Uterus (tissue), 4 donors: ENCODE results near the gene PRKRA. TPM values are rescaled to one million over a fixed set of nuclear protein-coding genes. Genes with fewer than 3 reads are reported as not detected.
A peak's percentile ranks its signal among the peaks of the same experiment; 100 is the strongest.

Source experiments
- DNase-seq, 2 donors: peaks; one replicate each; pipeline ENCODE4 v3.0.0-alpha.2; 2019 to 2020
- H3K27ac ChIP-seq, 2 donors: fragments of 200-600 bp; sonication (generic); 1 replicate in 1 of 2; 2 replicates in 1 of 2; pipeline ENCODE4 v1.5.1; 2016 to 2018
- H3K27me3 ChIP-seq, 2 donors: fragments of 200-600 bp; sonication (generic); one replicate each; pipeline ENCODE4 v1.5.1; 2018 to 2019; ENCODE audit warnings: control low read depth in 1 of 2
- H3K36me3 ChIP-seq, 2 donors: fragments of 200-600 bp; sonication (generic); one replicate each; pipeline ENCODE4 v1.5.1; 2019; ENCODE audit warnings: control low read depth in 1 of 2
- H3K4me1 ChIP-seq, 2 donors: fragments of 200-600 bp; sonication (generic); one replicate each; pipeline ENCODE4 v1.5.1; 2018 to 2019; ENCODE audit warnings: control low read depth in 1 of 2
- H3K4me3 ChIP-seq, 2 donors: fragments of 200-600 bp; sonication (generic); 1 replicate in 1 of 2; 2 replicates in 1 of 2; pipeline ENCODE4 v1.5.1; 2018 to 2019; ENCODE audit warnings: mild to moderate bottlenecking in 1 of 2
- H3K9me3 ChIP-seq, 2 donors: fragments of 200-600 bp; sonication (generic); one replicate each; pipeline ENCODE4 v1.5.1; 2019; ENCODE audit warnings: control low read depth in 1 of 2
- CTCF ChIP-seq, 4 experiments: fragments of 200-600 bp in 2 of 4; fragments of 450-650 bp in 2 of 4; sonication (generic) in 2 of 4; IDR thresholded peaks; one replicate each; pipeline ENCODE4 v1.5.1; 2016 to 2019; ENCODE audit warnings: antibody characterized with exemption in 4 of 4, mild to moderate bottlenecking in 2 of 4, moderate library complexity in 1 of 4
- POLR2A ChIP-seq, 2 donors: fragments of 450-650 bp; IDR thresholded peaks; one replicate each; pipeline ENCODE4 v1.6.1; 2016; ENCODE audit warnings: antibody characterized with exemption in 2 of 2, mild to moderate bottlenecking in 1 of 2, moderate library complexity in 1 of 2
- intact Hi-C: fragments of 100-400 bp; cut with DNase I; formaldehyde crosslinking; loops from one replicate; pipeline ENCODE4 v1.15.1; 2023; ENCODE audit warnings: low total_unique reads
- total RNA-seq, 4 donors: library from RNA; depleted of rRNA in 3 of 4; stranded (reverse); fragments of >200 nt in 3 of 4; gene quantifications; one replicate each; pipeline versions ENCODE4 v1.1.0 to v1.2.4, GENCODE V29; 2014 to 2023
- donor health status: DM: yes; HTN: yes; CAD: no.

PRKRA gene
- total RNA-seq, 4 donors from 2014 or later: 42.1 to 132 (median 68.8) TPM

GRCh38 chr2:178449700-178450523 is 1.1 kb downstream of the PRKRA start:
- Histone ChIP-seq H3K36me3 (no peaks in the 10 kb centered on the region), H3K27me3 (no peaks in the 10 kb centered on the region), H3K4me1 (no peaks in the 10 kb centered on the region), H3K27ac (peak overlapping the region; percentile 97 to 98), H3K9me3 (no peaks in the 10 kb centered on the region), H3K4me3 (peak overlapping the region; percentile 66 to 85)
- TF ChIP-seq CTCF (IDR thresholded peaks at IDR 0.05): no peak
- no peak for TF ChIP-seq POLR2A (IDR thresholded peaks at IDR 0.05)
- no peak for DNase-seq
- intact Hi-C loops: loop anchor here (2.0 kb wide), 1 partner anchor 31 kb away; the partner anchor contains the start of gene PLEKHA3

GRCh38 chr2:178448968-178449661 is 1.9 kb downstream of the PRKRA start:
- DNase-seq: no peak
- H3K27me3 ChIP-seq: no peaks in the 10 kb centered on the region
- no peaks in the 10 kb centered on the region for H3K4me1 ChIP-seq
- no peaks in the 10 kb centered on the region for H3K9me3 ChIP-seq
- H3K27ac ChIP-seq: peak overlapping the region in 1 of 2 donors; percentile 98
- intact Hi-C loops: no loop called here
- H3K4me3 ChIP-seq: no peak overlapping the region
- TF ChIP-seq CTCF (IDR thresholded peaks at IDR 0.05) (no peak), POLR2A (IDR thresholded peaks at IDR 0.05) (no peak)
- no peaks in the 10 kb centered on the region for H3K36me3 ChIP-seq

GRCh38 chr2:178441426-178441825 is 9.5 kb downstream of the PRKRA start:
- H3K36me3 ChIP-seq: no peaks in the 10 kb centered on the region

GRCh38 chr2:178436662-178437061 is 14.3 kb downstream of the PRKRA start:
- DNase-seq: no peak
- H3K27me3 ChIP-seq: no peaks in the 10 kb centered on the region
- H3K27ac ChIP-seq: no peak overlapping the region
- H3K9me3 ChIP-seq: no peaks in the 10 kb centered on the region
- H3K4me1 ChIP-seq: no peaks in the 10 kb centered on the region
- no peak overlapping the region for H3K4me3 ChIP-seq
- no peaks in the 10 kb centered on the region for H3K36me3 ChIP-seq
- no peak for TF ChIP-seq POLR2A (IDR thresholded peaks at IDR 0.05)
- no peak for TF ChIP-seq CTCF (IDR thresholded peaks at IDR 0.05)
- intact Hi-C loops: no loop called here

More at GRCh38 chr2:178441426-178441825, 9.5 kb downstream of the PRKRA start:
- Histone ChIP-seq H3K27ac (no peak overlapping the region), H3K27me3 (no peaks in the 10 kb centered on the region), H3K9me3 (no peaks in the 10 kb centered on the region), H3K4me1 (no peaks in the 10 kb centered on the region), H3K4me3 (no peak overlapping the region)
- intact Hi-C loops: no loop called here
- DNase-seq: no peak
- TF ChIP-seq CTCF (IDR thresholded peaks at IDR 0.05) (no peak), POLR2A (IDR thresholded peaks at IDR 0.05) (no peak)

- intact Hi-C loops: no loop called here
- H3K4me1 ChIP-seq: no peaks in the 10 kb centered on the region
- TF ChIP-seq CTCF (IDR thresholded peaks at IDR 0.05): no peak
- no peak for TF ChIP-seq POLR2A (IDR thresholded peaks at IDR 0.05)
- H3K9me3 ChIP-seq: no peaks in the 10 kb centered on the region
- DNase-seq: no peak
- H3K27ac ChIP-seq: no peak overlapping the region
- H3K27me3 ChIP-seq: no peaks in the 10 kb centered on the region
- no peaks in the 10 kb centered on the region for H3K36me3 ChIP-seq
- no peak overlapping the region for H3K4me3 ChIP-seq
Observed at GRCh38 chr2:178429336-178429735, 21.6 kb downstream of the PRKRA start.
